IMR-90 (cell line): ENCODE data around the gene KIAA0040.

ENCODE experiments used
- CHD1 ChIP-seq: IDR thresholded peaks from 2 replicates; pipeline ENCODE4 v1.6.1; 2012; ENCODE audit warnings: low read depth, low read length, improper control_type of control experiment
- POLR2A ChIP-seq: IDR thresholded peaks from 2 replicates; pipeline ENCODE4 v1.6.1; 2012; ENCODE audit warnings: mild to moderate bottlenecking, low read depth, low read length
- RAD21 ChIP-seq: IDR thresholded peaks from 2 replicates; pipeline ENCODE4 v1.6.1; 2012; ENCODE audit warnings: low read length, improper control_type of control experiment
- RCOR1 ChIP-seq: IDR thresholded peaks from 2 replicates; pipeline ENCODE4 v1.6.1; 2012; ENCODE audit warnings: mild to moderate bottlenecking, low read length, improper control_type of control experiment; ENCODE audit not compliant: insufficient replicate concordance
- SMC3 ChIP-seq: fragments of 150-350 bp; IDR thresholded peaks from 2 replicates; pipeline ENCODE4 v1.6.1; 2016; ENCODE audit warnings: low read depth, mild to moderate bottlenecking, antibody characterized with exemption, low read length, moderate library complexity
- TF ChIP-seq, protein P1 (sequence below): conservative IDR thresholded peaks from 2 replicates; pipeline ENCODE4 v1.5.1; 2012; ENCODE audit warnings: mild to moderate bottlenecking, low read depth, low read length, improper control_type of control experiment
- TF ChIP-seq, protein P2 (sequence below): fragments of 150-350 bp; IDR thresholded peaks from 2 replicates; pipeline ENCODE4 v1.6.1; 2016; ENCODE audit warnings: low read depth, mild to moderate bottlenecking, low read length, moderate library complexity, borderline replicate concordance

- TF ChIP-seq, protein P1, sequence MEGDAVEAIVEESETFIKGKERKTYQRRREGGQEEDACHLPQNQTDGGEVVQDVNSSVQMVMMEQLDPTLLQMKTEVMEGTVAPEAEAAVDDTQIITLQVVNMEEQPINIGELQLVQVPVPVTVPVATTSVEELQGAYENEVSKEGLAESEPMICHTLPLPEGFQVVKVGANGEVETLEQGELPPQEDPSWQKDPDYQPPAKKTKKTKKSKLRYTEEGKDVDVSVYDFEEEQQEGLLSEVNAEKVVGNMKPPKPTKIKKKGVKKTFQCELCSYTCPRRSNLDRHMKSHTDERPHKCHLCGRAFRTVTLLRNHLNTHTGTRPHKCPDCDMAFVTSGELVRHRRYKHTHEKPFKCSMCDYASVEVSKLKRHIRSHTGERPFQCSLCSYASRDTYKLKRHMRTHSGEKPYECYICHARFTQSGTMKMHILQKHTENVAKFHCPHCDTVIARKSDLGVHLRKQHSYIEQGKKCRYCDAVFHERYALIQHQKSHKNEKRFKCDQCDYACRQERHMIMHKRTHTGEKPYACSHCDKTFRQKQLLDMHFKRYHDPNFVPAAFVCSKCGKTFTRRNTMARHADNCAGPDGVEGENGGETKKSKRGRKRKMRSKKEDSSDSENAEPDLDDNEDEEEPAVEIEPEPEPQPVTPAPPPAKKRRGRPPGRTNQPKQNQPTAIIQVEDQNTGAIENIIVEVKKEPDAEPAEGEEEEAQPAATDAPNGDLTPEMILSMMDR: no peak
- TF ChIP-seq POLR2A (no peak), CHD1 (no peak), RCOR1 (no peak), SMC3 (no peak), RAD21 (no peak)
- TF ChIP-seq, protein P2, sequence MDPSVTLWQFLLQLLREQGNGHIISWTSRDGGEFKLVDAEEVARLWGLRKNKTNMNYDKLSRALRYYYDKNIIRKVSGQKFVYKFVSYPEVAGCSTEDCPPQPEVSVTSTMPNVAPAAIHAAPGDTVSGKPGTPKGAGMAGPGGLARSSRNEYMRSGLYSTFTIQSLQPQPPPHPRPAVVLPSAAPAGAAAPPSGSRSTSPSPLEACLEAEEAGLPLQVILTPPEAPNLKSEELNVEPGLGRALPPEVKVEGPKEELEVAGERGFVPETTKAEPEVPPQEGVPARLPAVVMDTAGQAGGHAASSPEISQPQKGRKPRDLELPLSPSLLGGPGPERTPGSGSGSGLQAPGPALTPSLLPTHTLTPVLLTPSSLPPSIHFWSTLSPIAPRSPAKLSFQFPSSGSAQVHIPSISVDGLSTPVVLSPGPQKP: no peak
These were observed 406 bp downstream of the KIAA0040 start for GRCh38 chr1:175192111-175192629.
